H1 (cell line): ENCODE measurements around the gene PSMC1. TPM values are rescaled to one million over a fixed set of nuclear protein-coding genes. Genes with fewer than 3 reads are reported as not detected.

Experiments
- CTCF ChIA-PET: fragments of 300-600 bp; sonication (Branson Sonifier 250); formaldehyde crosslinking; loops from one replicate; lab custom pipeline; 2021; ENCODE audit not compliant: partially characterized antibody; lab: Charles Lee
- POLR2A ChIA-PET: fragments of 300-600 bp; sonication (Branson Sonifier 250); formaldehyde crosslinking; loops from one replicate; lab custom pipeline; 2021; ENCODE audit warnings: inconsistent platforms; ENCODE audit not compliant: partially characterized antibody; lab: Charles Lee
- DNase-seq, 2 experiments: peaks; one replicate each; pipeline versions ENCODE4 v3.0.0 to v3.0.0-alpha.2; 2010 to 2022; ENCODE audit warnings: low spot score in 2 of 2, low read depth in 1 of 2, mixed read lengths in 1 of 2
- FAIRE-seq: peaks from 2 replicates; lab custom pipeline; 2011; peaks lifted over from hg19 to GRCh38; lab: Jason Lieb, UNC
- H2AFZ ChIP-seq: 2 replicates; pipeline ENCODE4 v1.8.1; 2012; ENCODE audit warnings: low read length, inconsistent platforms
- H2AK5ac ChIP-seq: 2 replicates; pipeline ENCODE4 v1.6.1; 2013; ENCODE audit warnings: low read depth, low read length
- H2BK120ac ChIP-seq: replicated peaks from 2 replicates; pipeline ENCODE3; 2013; ENCODE audit warnings: low read depth, low read length, inconsistent platforms
- H2BK12ac ChIP-seq: 2 replicates; pipeline ENCODE4 v1.6.1; 2013; ENCODE audit warnings: low read depth, low read length
- H2BK15ac ChIP-seq: 2 replicates; pipeline ENCODE4 v1.6.1; 2013; ENCODE audit warnings: low read length
- H2BK20ac ChIP-seq: 2 replicates; pipeline ENCODE4 v1.6.1; 2013; ENCODE audit warnings: low read length
- H2BK5ac ChIP-seq: 2 replicates; pipeline ENCODE4 v1.6.1; 2013; ENCODE audit warnings: low read depth, low read length
- H3K14ac ChIP-seq: 2 replicates; pipeline ENCODE4 v1.6.1; 2013; ENCODE audit warnings: inconsistent platforms; ENCODE audit not compliant: insufficient read length
- H3K18ac ChIP-seq: 2 replicates; pipeline ENCODE4 v1.6.1; 2013; ENCODE audit warnings: low read length; ENCODE audit errors: extremely low read depth
- H3K23ac ChIP-seq: 2 replicates; pipeline ENCODE4 v1.6.1; 2013; ENCODE audit warnings: inconsistent platforms; ENCODE audit not compliant: insufficient read length
- H3K23me2 ChIP-seq: 2 replicates; pipeline ENCODE4 v1.6.1; 2013; ENCODE audit warnings: low read depth, low read length
- H3K27ac ChIP-seq: 2 replicates; pipeline ENCODE4 v1.6.1; 2011; ENCODE audit warnings: low read depth, low read length, inconsistent platforms
- H3K27me3 ChIP-seq, 4 experiments: replicated peaks in 1 of 4; 1 replicate in 1 of 4; 2 replicates in 3 of 4; pipeline versions ENCODE4 v1.6.1 to v1.8.1; 2011 to 2013; ENCODE audit warnings: low read length in 3 of 4, mild to moderate bottlenecking in 3 of 4, inconsistent platforms in 2 of 4, mixed read lengths in 2 of 4, moderate library complexity in 1 of 4; ENCODE audit not compliant: control insufficient read depth in 3 of 4, insufficient read depth in 3 of 4; ENCODE audit errors: extremely low read depth in 1 of 4
- H3K36me3 ChIP-seq, 4 experiments: 2 replicates each; pipeline versions ENCODE4 v1.6.1 to v1.8.1; 2011 to 2013; ENCODE audit warnings: mild to moderate bottlenecking in 4 of 4, low read length in 3 of 4, moderate library complexity in 2 of 4, control low read depth in 1 of 4, inconsistent platforms in 1 of 4; ENCODE audit not compliant: insufficient read depth in 4 of 4, control insufficient read depth in 2 of 4
- H3K4ac ChIP-seq: replicated peaks from 2 replicates; pipeline ENCODE3; 2013; ENCODE audit warnings: low read length, low read depth, mixed read lengths, inconsistent platforms; ENCODE audit not compliant: insufficient read length
- H3K4me1 ChIP-seq, 4 experiments: replicated peaks in 1 of 4; 1 replicate in 1 of 4; 2 replicates in 3 of 4; pipeline versions ENCODE4 v1.6.1 to v1.8.1; 2011 to 2013; ENCODE audit warnings: low read length in 3 of 4, inconsistent platforms in 2 of 4, mixed read lengths in 1 of 4; ENCODE audit not compliant: insufficient read depth in 4 of 4, control insufficient read depth in 3 of 4
- H3K4me2 ChIP-seq, 2 experiments: 2 replicates each; pipeline versions ENCODE4 v1.6.1 to v1.8.1; 2011 to 2013; ENCODE audit warnings: low read depth in 2 of 2, low read length in 2 of 2, control low read depth in 1 of 2, inconsistent platforms in 1 of 2, mild to moderate bottlenecking in 1 of 2; ENCODE audit not compliant: insufficient read depth in 1 of 2
- H3K4me3 ChIP-seq, 4 experiments: fragments of 200-600, 300-600 bp in 1 of 4; sonication (generic), shearing (Covaris generic), sonication (Bioruptor Twin) in 1 of 4; 2 replicates each; pipeline versions ENCODE4 v1.5.1 to v1.8.1; 2011 to 2016; ENCODE audit warnings: low read length in 4 of 4, low read depth in 3 of 4, control low read depth in 2 of 4, inconsistent platforms in 2 of 4, mild to moderate bottlenecking in 2 of 4, mixed read lengths in 1 of 4, moderate library complexity in 1 of 4; ENCODE audit not compliant: insufficient read depth in 2 of 4; ENCODE audit errors: extremely low read depth in 1 of 4
- H3K56ac ChIP-seq: replicated peaks from 2 replicates; pipeline ENCODE3; 2013; ENCODE audit warnings: low read depth, mild to moderate bottlenecking, mixed read lengths, low read length, inconsistent platforms; ENCODE audit not compliant: insufficient read length
- H3K79me1 ChIP-seq: 2 replicates; pipeline ENCODE4 v1.6.1; 2013; ENCODE audit warnings: low read depth, low read length, control low read depth
- H3K79me2 ChIP-seq, 2 experiments: 2 replicates each; pipeline versions ENCODE4 v1.6.1 to v1.8.1; 2012 to 2013; ENCODE audit warnings: low read length in 2 of 2, mild to moderate bottlenecking in 2 of 2, inconsistent platforms in 1 of 2; ENCODE audit not compliant: insufficient read depth in 2 of 2, control insufficient read depth in 1 of 2
- H3K9ac ChIP-seq, 4 experiments: replicated peaks in 1 of 4; 1 replicate in 1 of 4; 2 replicates in 3 of 4; pipeline versions ENCODE4 v1.6.1 to v1.8.1; 2011 to 2013; ENCODE audit warnings: low read depth in 3 of 4, low read length in 3 of 4, control low read depth in 2 of 4, mild to moderate bottlenecking in 2 of 4, moderate library complexity in 2 of 4, inconsistent platforms in 1 of 4; ENCODE audit errors: extremely low read depth in 1 of 4
- H3K9me3 ChIP-seq, 2 experiments: 2 replicates each; pipeline versions ENCODE4 v1.6.1 to v1.8.1; 2012 to 2013; ENCODE audit warnings: mild to moderate bottlenecking in 2 of 2, moderate library complexity in 2 of 2, control low read depth in 1 of 2, inconsistent platforms in 1 of 2, low read depth in 1 of 2, low read length in 1 of 2, mixed read lengths in 1 of 2; ENCODE audit not compliant: insufficient read depth in 2 of 2
- H4K20me1 ChIP-seq, 2 experiments: replicated peaks in 1 of 2; 2 replicates each; pipeline versions ENCODE3 to v1.8.1; 2011 to 2013; ENCODE audit warnings: inconsistent platforms in 2 of 2, low read length in 2 of 2, mild to moderate bottlenecking in 1 of 2; ENCODE audit not compliant: insufficient read depth in 2 of 2, control insufficient read depth in 1 of 2
- H4K5ac ChIP-seq: 2 replicates; pipeline ENCODE4 v1.6.1; 2013; ENCODE audit warnings: low read length, low read depth, mixed read lengths, inconsistent platforms; ENCODE audit not compliant: insufficient read length
- H4K8ac ChIP-seq: 2 replicates; pipeline ENCODE4 v1.8.0; 2013; ENCODE audit warnings: mild to moderate bottlenecking, moderate library complexity, low read length, inconsistent platforms; ENCODE audit not compliant: insufficient read depth; ENCODE audit errors: extremely low read depth
- H4K91ac ChIP-seq: replicated peaks from 2 replicates; pipeline ENCODE3; 2013; ENCODE audit warnings: low read length, mixed read lengths, inconsistent platforms; ENCODE audit not compliant: insufficient read length
- CREB1 ChIP-seq: IDR thresholded peaks from 2 replicates; pipeline ENCODE4 v1.6.1; 2012; ENCODE audit warnings: inconsistent platforms
- CTBP2 ChIP-seq: IDR thresholded peaks from 2 replicates; pipeline ENCODE4 v1.7.0; 2011; ENCODE audit warnings: borderline replicate concordance, mild to moderate bottlenecking, moderate library complexity, mixed read lengths, low read length; ENCODE audit not compliant: insufficient read depth, insufficient read length
- CTCF ChIP-seq, 3 experiments: IDR thresholded peaks; 1 replicate in 2 of 3; 2 replicates in 1 of 3; pipeline versions ENCODE4 v1.5.1 to v1.6.1; 2011; ENCODE audit warnings: low read length in 3 of 3, mild to moderate bottlenecking in 3 of 3, inconsistent platforms in 2 of 3, low read depth in 1 of 3, moderate library complexity in 1 of 3; ENCODE audit not compliant: insufficient read depth in 1 of 3; ENCODE audit errors: control extremely low read depth in 1 of 3
- EP300 ChIP-seq, 2 experiments: IDR thresholded peaks; 1 replicate in 1 of 2; 2 replicates in 1 of 2; pipeline ENCODE4 v1.6.1; 2011 to 2012; ENCODE audit warnings: low read depth in 2 of 2, low read length in 2 of 2, mild to moderate bottlenecking in 2 of 2, borderline replicate concordance in 1 of 2, inconsistent platforms in 1 of 2, moderate library complexity in 1 of 2
- EZH2 ChIP-seq: fragments of 200-600 bp; sonication (generic); IDR thresholded peaks from 2 replicates; pipeline ENCODE4 v1.7.1; 2012; ENCODE audit warnings: low read depth, mild to moderate bottlenecking, moderate library complexity, low read length, inconsistent platforms; ENCODE audit not compliant: severe bottlenecking
- GTF2F1 ChIP-seq: IDR thresholded peaks from 2 replicates; pipeline ENCODE4 v1.6.1; 2012; ENCODE audit warnings: low read depth, low read length, improper control_type of control experiment, borderline replicate concordance
- MAX ChIP-seq: IDR thresholded peaks from 2 replicates; pipeline ENCODE4 v1.6.1; 2012; ENCODE audit warnings: inconsistent platforms
- SIN3A ChIP-seq, 2 experiments: IDR thresholded peaks in 1 of 2; conservative IDR thresholded peaks in 1 of 2; 2 replicates each; pipeline ENCODE4 v1.6.1; 2011 to 2012; ENCODE audit warnings: low read length in 2 of 2, improper control_type of control experiment in 1 of 2, low read depth in 1 of 2, mild to moderate bottlenecking in 1 of 2
- SP1 ChIP-seq: IDR thresholded peaks from 2 replicates; pipeline ENCODE4 v1.6.1; 2011; ENCODE audit warnings: low read depth, low read length
- TAF1 ChIP-seq: IDR thresholded peaks from 2 replicates; pipeline ENCODE4 v1.6.1; 2011; ENCODE audit warnings: mild to moderate bottlenecking, low read depth, low read length
- TEAD4 ChIP-seq: IDR thresholded peaks from 2 replicates; pipeline ENCODE4 v1.6.1; 2012; ENCODE audit warnings: low read depth, low read length, inconsistent platforms, mixed read lengths
- WGBS, 2 experiments: shearing (Covaris generic) in 1 of 2; methylation state at CpG; one replicate each; pipeline versions ENCODE4 v1.1.6 to v1.1.7; 2013 to 2015; ENCODE audit warnings: low lambda C conversion rate in 2 of 2, mixed read lengths in 2 of 2, inconsistent platforms in 1 of 2, low coverage in 1 of 2, missing lambda C conversion rate in 1 of 2; ENCODE audit not compliant: insufficient replicate concordance in 2 of 2, insufficient coverage in 1 of 2, insufficient read length in 1 of 2; ENCODE audit errors: extremely low coverage in 1 of 2, missing lambda C conversion rate in 1 of 2; 5-methylcytosine and 5-hydroxymethylcytosine counted together
- polyA plus RNA-seq, 7 experiments: library from polyadenylated mRNA; depleted of rRNA in 3 of 7; stranded (reverse) in 5 of 7; unstranded in 2 of 7; fragments of >200 nt in 5 of 7; fragments of 200-250 nt in 2 of 7; gene quantifications; 1 replicate in 5 of 7; 2 replicates in 1 of 7; 4 replicates in 1 of 7; pipeline versions ENCODE4 v1.2.1 to v1.2.3, GENCODE V29; 2011 to 2013; ENCODE audit warnings: missing spikeins in 2 of 7, mixed read lengths in 2 of 7
- total RNA-seq: library from RNA; stranded (reverse); fragmentation: NEBNext Ultra II Directional; extraction: Animal tissue kit (Norgen Biotek cat#: 25700); gene quantifications from 2 replicates; pipeline ENCODE4 v1.2.1, GENCODE V29; 2021

Gene PSMC1
- total and polyA plus RNA-seq, 2 of the 8 experiments (the other 6 are each of a cell fraction or from before 2014, with no cell fraction given): 46.2 to 99.6 TPM

GRCh38 chr14:90272523-90272922, 16.2 kb downstream of the PSMC1 start:
- no peak overlapping the region for H3K27ac ChIP-seq
- H3K36me3 ChIP-seq: peaks cover 15 to 51% (median 39%) of the 10 kb centered on the region in 4 experiments
- no peak overlapping the region for H4K5ac ChIP-seq
- peaks cover 0 to 8% of the 10 kb centered on the region in 2 experiments for H4K20me1 ChIP-seq
- H3K23me2 ChIP-seq: no peaks in the 10 kb centered on the region
- no peak overlapping the region for H3K23ac ChIP-seq
- H2AK5ac ChIP-seq: no peak overlapping the region
- no peak overlapping the region for H4K8ac ChIP-seq
- no peak overlapping the region for H3K9ac ChIP-seq
- H3K79me2 ChIP-seq: no peaks in the 10 kb centered on the region
- H4K91ac ChIP-seq: no peak overlapping the region
- H3K4me1 ChIP-seq: no peaks in the 10 kb centered on the region
- H2BK15ac ChIP-seq: no peak overlapping the region
- 83% methylated on average over 8 of the region's 10 CpGs; no CpG with 5 or more reads in 1 of the 2 experiments for WGBS, 2 experiments
- H2BK20ac ChIP-seq: no peak overlapping the region
- H3K9me3 ChIP-seq: no peaks in the 10 kb centered on the region
- ChIA-PET POLR2A (interaction anchor here (1.3 to 1.4 kb wide), 2 partner anchors 9 to 16 kb away, joined by 3 to 4 read pairs; no protein-coding TSS in a partner anchor), CTCF (interaction anchor here (1.4 to 1.6 kb wide), 2 partner anchors 9 to 13 kb away, joined by 4 read pairs; no protein-coding TSS in a partner anchor)
- H3K4me2 ChIP-seq: no peak overlapping the region
- H2BK12ac ChIP-seq: no peak overlapping the region
- no peak overlapping the region for H3K18ac ChIP-seq
- H3K4ac ChIP-seq: no peak overlapping the region
- H3K14ac ChIP-seq: no peak overlapping the region
- H3K27me3 ChIP-seq: no peaks in the 10 kb centered on the region
- no peak overlapping the region for H2BK120ac ChIP-seq
- no peaks in the 10 kb centered on the region for H3K79me1 ChIP-seq
- no peak overlapping the region for H3K56ac ChIP-seq
- no peak for FAIRE-seq
- no peak overlapping the region for H3K4me3 ChIP-seq
- H2BK5ac ChIP-seq: no peak overlapping the region
- H2AFZ ChIP-seq: no peak overlapping the region
- no peak for DNase-seq
- TF ChIP-seq CTBP2 (no peak), TAF1 (no peak), CREB1 (no peak), CTCF (IDR thresholded peaks at IDR 0.05; ENCODE audit: control extremely low read depth in 1 of 3, insufficient read depth in 1 of 3, low read depth in 1 of 3, low read length in 3 of 3) (no peak), EZH2 (no peak), EP300 (IDR thresholded peaks at IDR 0.05; ENCODE audit: borderline replicate concordance in 1 of 2, low read depth in 2 of 2, low read length in 2 of 2) (no peak), MAX (no peak), SP1 (no peak), GTF2F1 (no peak), SIN3A (conservative IDR thresholded peaks at IDR 0.05 in 1 of 2, IDR thresholded peaks at IDR 0.05 in 1 of 2; ENCODE audit: low read depth in 1 of 2, low read length in 2 of 2) (no peak), TEAD4 (no peak)
